ENCODE results near the gene SLC37A1.

The SLC37A1 gene

DNA sequence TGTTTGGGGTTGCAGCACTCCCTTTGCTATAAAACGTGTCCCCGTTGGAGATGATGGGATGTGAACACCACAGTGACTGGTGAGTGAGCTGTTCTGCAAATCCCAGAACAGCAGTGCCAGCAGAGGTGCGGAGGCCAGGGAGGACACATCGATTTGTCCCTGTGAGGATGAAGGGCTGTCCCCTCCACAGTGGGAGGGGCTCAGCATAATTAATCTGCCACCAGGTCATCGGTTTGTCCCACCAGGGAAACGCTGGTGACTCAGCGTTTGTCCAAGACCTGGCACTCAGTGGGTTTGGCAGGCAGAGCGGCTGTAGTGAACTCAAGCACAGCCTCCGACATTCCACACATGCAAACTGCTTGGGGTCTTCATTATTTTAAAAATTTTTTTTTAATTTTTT is 117.0 kb downstream of the SLC37A1 start:
- Histone ChIP-seq H3K27me3 (replicated peaks) (peaks cover 4% of the 10 kb centered on the region), H3K36me3 (replicated peaks) (no peaks in the 10 kb centered on the region), H3K4me3 (ENCODE audit: low read depth, low read length) (no peak overlapping the region), H3K27ac (no peak overlapping the region)
- in situ Hi-C loops (cut with HindIII; ENCODE audit: low pct_ligation_motif_present, low sequenced_read_pairs) = no loop called here
- DNase-seq = no peak
- no peak for TF ChIP-seq CTCF (IDR thresholded peaks at IDR 0.05; ENCODE audit: low read depth, low read length, missing control alignments)

Measured in brain microvascular endothelial cell (primary cell).